Measurements from ENCODE around the gene WDFY1.

WDFY1 gene

GRCh38 chr2:223884399-223884798 lies 60.7 kb downstream of the WDFY1 start (continued):
- TF ChIP-seq ATF2 (tag by site-specific recombination; IDR thresholded peaks at IDR 0.05; ENCODE audit: low read depth) (no peak), SCRT2 (tag by site-specific recombination; IDR thresholded peaks at IDR 0.05) (no peak)

- CTCF ChIA-PET = no interaction called here
- peaks cover 32 to 77% of the 10 kb centered on the region in 2 experiments for H3K36me3 ChIP-seq (ENCODE audit: control insufficient read depth in 2 of 2, insufficient read depth in 1 of 2, low read length in 2 of 2)
- H3K27ac ChIP-seq (ENCODE audit: extremely low read depth, low read depth, low read length) = no peak overlapping the region
- H3K4me1 ChIP-seq (ENCODE audit: control insufficient read depth, insufficient read depth, low read length) = no peaks in the 10 kb centered on the region
- H3K9me3 ChIP-seq (ENCODE audit: control insufficient read depth, insufficient read depth, low read depth, low read length) = no peaks in the 10 kb centered on the region
- no peak overlapping the region for H3K4me3 ChIP-seq (ENCODE audit: low read depth, low read length)
- no peak for TF ChIP-seq EGR2 (tag by site-specific recombination; IDR thresholded peaks at IDR 0.05; ENCODE audit: low read depth)
- TF ChIP-seq IKZF3 (tag by site-specific recombination; IDR thresholded peaks at IDR 0.05) = no peak
- TF ChIP-seq ZNF837 (tag by site-specific recombination; IDR thresholded peaks at IDR 0.05) = no peak
- no peak for TF ChIP-seq BCL6B (tag by site-specific recombination; IDR thresholded peaks at IDR 0.05)
- TF ChIP-seq TRIM28 (IDR thresholded peaks at IDR 0.05; ENCODE audit: borderline replicate concordance, low read length) = no peak
- no peak for TF ChIP-seq FEZF1 (tag by site-specific recombination; IDR thresholded peaks at IDR 0.05)
- no peak for TF ChIP-seq ZNF239 (tag by site-specific recombination; IDR thresholded peaks at IDR 0.05)
- TF ChIP-seq ZNF555 (tag by site-specific recombination; conservative IDR thresholded peaks at IDR 0.05) = no peak
- no peak for TF ChIP-seq ZNF544 (tag by site-specific recombination; IDR thresholded peaks at IDR 0.05)
- TF ChIP-seq ZNF155 (tag by site-specific recombination; IDR thresholded peaks at IDR 0.05) = no peak
- TF ChIP-seq SP7 (tag by site-specific recombination; IDR thresholded peaks at IDR 0.05) = no peak
- no peak for TF ChIP-seq ZNF292 (tag by site-specific recombination; IDR thresholded peaks at IDR 0.05; ENCODE audit: borderline replicate concordance, low read depth)
- TF ChIP-seq ZBTB6 (tag by site-specific recombination; IDR thresholded peaks at IDR 0.05) = no peak
- no peak for TF ChIP-seq SETDB1 (IDR thresholded peaks at IDR 0.05; ENCODE audit: insufficient read length, low read length)
- no peak for TF ChIP-seq SALL2 (tag by site-specific recombination; IDR thresholded peaks at IDR 0.05; ENCODE audit: borderline replicate concordance)
- no peak for TF ChIP-seq ZNF660 (tag by site-specific recombination; IDR thresholded peaks at IDR 0.05)
- TF ChIP-seq ZNF266 (tag by site-specific recombination; IDR thresholded peaks at IDR 0.05; ENCODE audit: low read depth) = no peak
- POLR2A ChIA-PET = no interaction called here
Observed at GRCh38 chr2:223882715-223883114, 62.4 kb downstream of the WDFY1 start.

- Histone ChIP-seq H3K9me3 (ENCODE audit: control insufficient read depth, insufficient read depth, low read depth, low read length) (no peaks in the 10 kb centered on the region), H3K27ac (ENCODE audit: extremely low read depth, low read depth, low read length) (no peak overlapping the region), H3K36me3 (ENCODE audit: control insufficient read depth in 2 of 2, insufficient read depth in 1 of 2, low read length in 2 of 2) (peaks cover 34 to 85% of the 10 kb centered on the region in 2 experiments), H3K4me1 (ENCODE audit: control insufficient read depth, insufficient read depth, low read length) (no peaks in the 10 kb centered on the region), H3K4me3 (ENCODE audit: low read depth, low read length) (no peak overlapping the region)
- ChIA-PET CTCF (interaction anchor here (0.5 to 0.6 kb wide), 2 partner anchors 24 to 31 kb away, joined by 3 read pairs; no protein-coding TSS in a partner anchor), POLR2A (no interaction called here)
- TF ChIP-seq ZSCAN5A (tag by site-specific recombination; IDR thresholded peaks at IDR 0.05) = no peak
- TF ChIP-seq GLI4 (tag by site-specific recombination; IDR thresholded peaks at IDR 0.05) = no peak
- TF ChIP-seq ZIC2 (tag by site-specific recombination; IDR thresholded peaks at IDR 0.05) = no peak
- TF ChIP-seq EGR2 (tag by site-specific recombination; IDR thresholded peaks at IDR 0.05; ENCODE audit: low read depth) = no peak
- TF ChIP-seq ZBTB6 (tag by site-specific recombination; IDR thresholded peaks at IDR 0.05) = no peak
- no peak for TF ChIP-seq ZNF639 (tag by site-specific recombination; IDR thresholded peaks at IDR 0.05)
- no peak for TF ChIP-seq KLF16 (tag by site-specific recombination; IDR thresholded peaks at IDR 0.05)
- no peak for TF ChIP-seq ZNF394 (tag by site-specific recombination; IDR thresholded peaks at IDR 0.05; ENCODE audit: borderline replicate concordance)
- no peak for TF ChIP-seq ZNF549 (tag by site-specific recombination; IDR thresholded peaks at IDR 0.05)
- TF ChIP-seq ZNF324 (tag by site-specific recombination; IDR thresholded peaks at IDR 0.05) = no peak
- TF ChIP-seq ZNF391 (tag by site-specific recombination; IDR thresholded peaks at IDR 0.05; ENCODE audit: borderline replicate concordance, low read depth) = no peak
Observed at GRCh38 chr2:223880796-223881195, 64.3 kb downstream of the WDFY1 start.
